ENCODE measurements around the gene LRP1B.

DNA sequence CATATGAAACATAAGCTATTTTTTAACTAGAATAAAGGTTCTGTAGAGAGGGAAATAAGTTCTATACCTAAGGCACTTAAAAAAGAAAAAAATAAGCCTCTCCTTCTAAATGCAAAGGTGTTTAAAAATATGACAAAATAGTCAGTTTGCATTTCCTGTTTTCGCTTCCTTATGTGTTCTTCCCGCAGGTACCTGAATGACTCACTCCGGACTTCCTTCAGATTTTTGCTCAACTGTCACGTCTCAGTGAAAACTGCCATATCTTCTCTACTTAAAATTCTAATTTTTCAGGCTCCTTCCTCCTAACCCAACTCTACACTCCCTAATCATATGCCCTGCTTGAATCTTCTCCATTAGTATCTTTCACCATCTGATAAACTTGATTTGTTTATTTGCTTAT, 1333.1 kb downstream of the LRP1B start:
- TF ChIP-seq POLR2AphosphoS5 (IDR thresholded peaks at IDR 0.05; ENCODE audit: low read depth, low read length) (no peak), YY1 (IDR thresholded peaks at IDR 0.05; ENCODE audit: low read depth) (no peak), MEF2A (IDR thresholded peaks at IDR 0.05; ENCODE audit: borderline replicate concordance, low read depth) (no peak), NFIC (IDR thresholded peaks at IDR 0.05; ENCODE audit: borderline replicate concordance) (no peak), TAF1 (IDR thresholded peaks at IDR 0.05; ENCODE audit: borderline replicate concordance, low read depth, low read length) (no peak)
- TF ChIP-seq, protein P1, sequence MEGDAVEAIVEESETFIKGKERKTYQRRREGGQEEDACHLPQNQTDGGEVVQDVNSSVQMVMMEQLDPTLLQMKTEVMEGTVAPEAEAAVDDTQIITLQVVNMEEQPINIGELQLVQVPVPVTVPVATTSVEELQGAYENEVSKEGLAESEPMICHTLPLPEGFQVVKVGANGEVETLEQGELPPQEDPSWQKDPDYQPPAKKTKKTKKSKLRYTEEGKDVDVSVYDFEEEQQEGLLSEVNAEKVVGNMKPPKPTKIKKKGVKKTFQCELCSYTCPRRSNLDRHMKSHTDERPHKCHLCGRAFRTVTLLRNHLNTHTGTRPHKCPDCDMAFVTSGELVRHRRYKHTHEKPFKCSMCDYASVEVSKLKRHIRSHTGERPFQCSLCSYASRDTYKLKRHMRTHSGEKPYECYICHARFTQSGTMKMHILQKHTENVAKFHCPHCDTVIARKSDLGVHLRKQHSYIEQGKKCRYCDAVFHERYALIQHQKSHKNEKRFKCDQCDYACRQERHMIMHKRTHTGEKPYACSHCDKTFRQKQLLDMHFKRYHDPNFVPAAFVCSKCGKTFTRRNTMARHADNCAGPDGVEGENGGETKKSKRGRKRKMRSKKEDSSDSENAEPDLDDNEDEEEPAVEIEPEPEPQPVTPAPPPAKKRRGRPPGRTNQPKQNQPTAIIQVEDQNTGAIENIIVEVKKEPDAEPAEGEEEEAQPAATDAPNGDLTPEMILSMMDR (IDR thresholded peaks at IDR 0.05): no peak
- TF ChIP-seq, protein P2, sequence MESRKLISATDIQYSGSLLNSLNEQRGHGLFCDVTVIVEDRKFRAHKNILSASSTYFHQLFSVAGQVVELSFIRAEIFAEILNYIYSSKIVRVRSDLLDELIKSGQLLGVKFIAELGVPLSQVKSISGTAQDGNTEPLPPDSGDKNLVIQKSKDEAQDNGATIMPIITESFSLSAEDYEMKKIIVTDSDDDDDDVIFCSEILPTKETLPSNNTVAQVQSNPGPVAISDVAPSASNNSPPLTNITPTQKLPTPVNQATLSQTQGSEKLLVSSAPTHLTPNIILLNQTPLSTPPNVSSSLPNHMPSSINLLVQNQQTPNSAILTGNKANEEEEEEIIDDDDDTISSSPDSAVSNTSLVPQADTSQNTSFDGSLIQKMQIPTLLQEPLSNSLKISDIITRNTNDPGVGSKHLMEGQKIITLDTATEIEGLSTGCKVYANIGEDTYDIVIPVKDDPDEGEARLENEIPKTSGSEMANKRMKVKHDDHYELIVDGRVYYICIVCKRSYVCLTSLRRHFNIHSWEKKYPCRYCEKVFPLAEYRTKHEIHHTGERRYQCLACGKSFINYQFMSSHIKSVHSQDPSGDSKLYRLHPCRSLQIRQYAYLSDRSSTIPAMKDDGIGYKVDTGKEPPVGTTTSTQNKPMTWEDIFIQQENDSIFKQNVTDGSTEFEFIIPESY (IDR thresholded peaks at IDR 0.05; ENCODE audit: borderline replicate concordance, low read depth): no peak
